Muscle layer of duodenum (tissue), 2 donors: ENCODE data around the gene ZNF836.

ENCODE experiments used
- H3K27ac ChIP-seq: one replicate; pipeline ENCODE4 v1.7.0; 2013; ENCODE audit warnings: mild to moderate bottlenecking, low read length
- H3K27me3 ChIP-seq: one replicate; pipeline ENCODE4 v1.7.0; 2013; ENCODE audit warnings: low read depth, mild to moderate bottlenecking, control low read depth, low read length
- H3K36me3 ChIP-seq, 2 donors: one replicate each; pipeline ENCODE4 v1.7.0; 2013; ENCODE audit warnings: low read length in 2 of 2, control low read depth in 1 of 2, mild to moderate bottlenecking in 1 of 2; ENCODE audit not compliant: insufficient read depth in 2 of 2, control insufficient read depth in 1 of 2
- H3K4me1 ChIP-seq, 2 donors: one replicate each; pipeline ENCODE4 v1.7.0; 2013; ENCODE audit warnings: low read length in 2 of 2, mild to moderate bottlenecking in 2 of 2, control low read depth in 1 of 2, moderate library complexity in 1 of 2; ENCODE audit not compliant: insufficient read depth in 2 of 2, control insufficient read depth in 1 of 2
- H3K4me3 ChIP-seq, 2 donors: one replicate each; pipeline ENCODE4 v1.7.0; 2013; ENCODE audit warnings: low read length in 2 of 2, low read depth in 1 of 2, mild to moderate bottlenecking in 1 of 2
- H3K9me3 ChIP-seq, 2 donors: one replicate each; pipeline ENCODE4 v1.7.0; 2013; ENCODE audit warnings: low read length in 2 of 2, control low read depth in 1 of 2, mild to moderate bottlenecking in 1 of 2; ENCODE audit not compliant: control insufficient read depth in 1 of 2
- donor health status: healthy.

Gene ZNF836

DNA sequence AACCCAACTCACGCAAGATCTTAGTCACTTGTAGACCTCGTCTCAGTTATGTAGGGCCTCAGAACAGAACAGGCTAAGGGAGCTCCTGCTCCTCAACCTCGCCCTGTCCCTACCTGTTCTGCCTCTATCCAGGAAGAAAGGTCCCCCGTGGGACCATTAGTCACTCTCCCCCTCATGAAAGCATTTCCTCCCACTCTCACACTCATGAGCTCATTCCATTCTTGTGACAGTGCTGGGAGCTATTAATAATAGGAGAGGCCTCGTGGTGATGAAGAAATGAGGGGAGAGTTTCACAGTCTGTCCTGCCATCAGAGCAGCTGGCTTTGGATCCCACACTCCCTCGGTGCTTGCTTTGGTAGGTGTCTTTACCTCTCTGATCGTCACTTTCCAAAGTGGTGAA, 28.6 kb upstream of the ZNF836 start:
- Histone ChIP-seq H3K9me3 (no peaks in the 10 kb centered on the region), H3K27me3 (no peaks in the 10 kb centered on the region), H3K27ac (peak overlapping the region; percentile 62), H3K36me3 (peaks cover 57% of the 10 kb centered on the region in 2 donors), H3K4me1 (peaks cover 6 to 54% of the 10 kb centered on the region in 2 donors), H3K4me3 (no peak overlapping the region)

DNA sequence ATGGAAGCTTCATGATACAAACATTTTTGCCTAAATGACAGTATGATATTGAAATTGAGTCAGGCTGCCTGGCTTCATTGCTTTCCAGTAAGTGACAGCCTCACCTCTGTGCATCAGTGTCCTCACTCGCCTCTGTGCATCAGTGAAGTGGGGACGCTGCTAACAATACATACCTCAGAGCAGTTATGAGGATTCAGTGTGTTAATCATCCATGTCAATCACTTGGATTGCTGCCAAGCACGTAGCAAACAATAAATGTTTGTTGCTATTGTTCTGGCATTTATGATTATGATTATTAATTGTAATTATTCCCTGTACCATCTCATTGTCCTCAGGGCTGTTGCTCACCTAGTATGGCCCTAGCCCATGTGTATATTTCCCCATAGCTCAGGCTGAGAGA, 27.3 kb upstream of the ZNF836 start:
- Histone ChIP-seq H3K9me3 (no peaks in the 10 kb centered on the region), H3K4me1 (peaks cover 9 to 65% of the 10 kb centered on the region in 2 donors), H3K27ac (no peak overlapping the region), H3K36me3 (peaks cover 47 to 49% of the 10 kb centered on the region in 2 donors), H3K27me3 (no peaks in the 10 kb centered on the region), H3K4me3 (no peak overlapping the region)

DNA sequence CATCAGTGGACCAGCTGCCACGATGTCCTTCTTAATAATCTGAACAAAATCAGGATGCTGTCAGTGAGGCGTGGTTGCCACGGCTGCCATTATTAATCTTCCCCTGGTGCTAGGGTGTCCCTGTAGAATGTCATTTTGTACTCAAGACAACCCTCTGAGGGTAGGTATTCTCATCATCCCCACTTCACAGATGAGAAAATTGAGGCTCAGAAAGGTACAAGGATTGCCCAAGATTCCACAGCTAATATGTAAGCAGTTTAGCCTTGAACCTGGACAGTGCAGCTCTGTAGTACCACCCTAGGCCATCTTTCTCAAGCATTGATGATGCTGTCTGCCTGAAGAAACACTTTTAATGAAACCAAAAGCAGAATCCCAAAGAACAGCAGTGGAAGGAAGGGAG, 26.5 kb upstream of the ZNF836 start:
- Histone ChIP-seq H3K27ac (no peak overlapping the region), H3K4me3 (no peak overlapping the region), H3K9me3 (no peaks in the 10 kb centered on the region), H3K27me3 (no peaks in the 10 kb centered on the region), H3K36me3 (peaks cover 43 to 45% of the 10 kb centered on the region in 2 donors), H3K4me1 (peaks cover 9 to 68% of the 10 kb centered on the region in 2 donors)

DNA sequence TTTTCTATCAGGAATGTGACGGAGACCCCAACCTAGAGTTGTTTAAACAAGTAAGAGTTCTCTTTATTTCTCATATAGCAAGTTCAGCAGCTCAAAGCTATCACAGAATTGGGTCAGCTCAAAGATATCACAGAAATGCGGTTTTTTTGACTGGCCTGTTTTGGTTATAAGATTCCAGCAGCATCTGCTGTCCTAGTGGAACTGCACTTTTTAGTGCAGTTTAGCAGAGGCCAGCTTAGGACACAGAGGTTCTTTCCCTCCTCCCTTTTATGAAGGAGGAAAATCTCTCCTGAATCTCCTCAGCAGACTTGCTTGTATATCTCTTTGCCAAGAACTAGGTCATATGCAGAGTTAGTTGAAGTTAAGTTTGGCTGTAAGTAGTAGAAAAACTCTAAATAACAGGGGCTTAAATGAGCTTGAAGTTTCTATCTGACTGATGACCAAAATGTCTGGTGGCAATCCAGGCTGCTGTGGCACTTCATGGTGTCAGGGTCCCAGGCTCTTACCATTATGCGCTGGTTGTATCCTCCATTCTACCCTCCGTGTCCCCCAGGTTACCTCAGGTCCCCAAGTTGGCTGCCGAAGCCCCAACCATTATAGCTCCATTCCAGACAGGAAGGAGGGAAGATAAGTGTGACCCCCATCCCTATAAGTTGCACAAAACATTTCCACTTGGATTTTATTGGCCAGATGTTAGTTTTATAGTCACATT, 25.0 kb upstream of the ZNF836 start:
- Histone ChIP-seq H3K27me3 (no peaks in the 10 kb centered on the region), H3K4me3 (no peak overlapping the region), H3K4me1 (peaks cover 18 to 80% of the 10 kb centered on the region in 2 donors), H3K36me3 (peaks cover 34 to 37% of the 10 kb centered on the region in 2 donors), H3K27ac (no peak overlapping the region), H3K9me3 (no peaks in the 10 kb centered on the region)

GRCh38 chr19:52191951-52192350, 20.5 kb upstream of the ZNF836 start:
- H3K4me3 ChIP-seq: peak overlapping the region; percentile 84 to 86
- peak overlapping the region; percentile 93 for H3K27ac ChIP-seq
- no peaks in the 10 kb centered on the region for H3K27me3 ChIP-seq
- H3K36me3 ChIP-seq: peaks cover 29 to 31% of the 10 kb centered on the region in 2 donors
- no peaks in the 10 kb centered on the region for H3K9me3 ChIP-seq
- peaks cover 23 to 61% of the 10 kb centered on the region in 2 donors for H3K4me1 ChIP-seq

GRCh38 chr19:52191389-52191788, 20.0 kb upstream of the ZNF836 start:
- peaks cover 24 to 26% of the 10 kb centered on the region in 2 donors for H3K36me3 ChIP-seq
- H3K27ac ChIP-seq: peak overlapping the region; percentile 93
- H3K27me3 ChIP-seq: no peaks in the 10 kb centered on the region
- H3K4me3 ChIP-seq: peak overlapping the region; percentile 84 to 86
- H3K9me3 ChIP-seq: no peaks in the 10 kb centered on the region
- H3K4me1 ChIP-seq: peaks cover 23 to 55% of the 10 kb centered on the region in 2 donors

DNA sequence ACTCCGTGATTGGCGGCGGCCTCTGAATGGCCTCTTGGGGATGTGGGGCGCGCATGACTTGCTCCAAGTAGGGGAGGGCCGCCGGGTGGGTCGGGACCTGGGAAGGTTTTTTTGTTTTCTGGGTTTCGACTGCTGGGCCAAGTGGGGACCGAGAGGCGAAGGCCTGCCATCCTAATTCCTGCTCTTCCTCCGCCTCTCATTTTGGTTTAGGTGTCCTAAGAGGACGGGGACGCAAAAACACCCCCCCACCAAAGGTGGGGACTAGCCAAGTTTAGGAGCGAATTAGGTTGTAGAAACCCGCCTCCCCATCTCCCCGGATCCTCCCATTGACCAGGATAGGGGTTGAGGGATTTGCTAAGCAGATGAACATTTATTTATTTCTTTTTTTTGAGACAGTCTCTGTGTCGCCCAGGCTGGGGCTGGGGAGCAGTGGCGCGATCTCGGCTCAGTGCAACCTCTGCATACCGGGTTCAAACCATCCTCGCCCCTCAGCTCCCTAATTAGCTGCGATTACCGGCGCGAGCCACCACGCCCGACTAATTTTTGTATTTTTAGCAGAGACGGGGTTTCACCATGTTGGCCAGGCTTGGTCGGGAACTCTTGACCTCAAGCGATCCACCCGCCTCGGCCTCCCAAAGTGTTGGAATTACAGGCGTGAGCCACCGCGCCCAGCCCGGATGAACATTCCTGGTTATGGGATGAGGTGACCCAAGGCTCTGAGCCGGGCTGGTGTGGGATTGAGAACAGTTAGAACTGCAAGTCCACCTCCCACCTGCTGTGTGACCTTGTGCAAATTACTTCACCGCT, 19.3 kb upstream of the ZNF836 start:
- no peaks in the 10 kb centered on the region for H3K9me3 ChIP-seq
- H3K27ac ChIP-seq: peak overlapping the region; percentile 93
- H3K27me3 ChIP-seq: no peaks in the 10 kb centered on the region
- peak overlapping the region; percentile 84 to 86 for H3K4me3 ChIP-seq
- peaks cover 17 to 19% of the 10 kb centered on the region in 2 donors for H3K36me3 ChIP-seq
- H3K4me1 ChIP-seq: peaks cover 23 to 48% of the 10 kb centered on the region in 2 donors

GRCh38 chr19:52189735-52190486, 18.5 kb upstream of the ZNF836 start, which contains the start of gene PPP2R1A:
Gene PPP2R1A, plus strand, starts transcription at chr19:52190052. Its CDS starts 45 bp downstream, at chr19:52190097.
- Histone ChIP-seq H3K27ac (peak within 1 kb of the TSS; percentile 93), H3K4me3 (peak within 1 kb of the TSS; percentile 84 to 86), H3K4me1 (peaks cover 23 to 41% of the 10 kb centered on the region in 2 donors), H3K36me3 (peaks cover 11 to 12% of the 10 kb centered on the region in 2 donors), H3K9me3 (no peaks in the 10 kb centered on the region), H3K27me3 (no peaks in the 10 kb centered on the region)

- Histone ChIP-seq H3K9me3 (no peaks in the 10 kb centered on the region), H3K36me3 (peaks cover 6 to 10% of the 10 kb centered on the region in 2 donors), H3K27me3 (no peaks in the 10 kb centered on the region), H3K4me3 (peak overlapping the region; percentile 59 to 79), H3K27ac (peak overlapping the region; percentile 89), H3K4me1 (peaks cover 19 to 32% of the 10 kb centered on the region in 2 donors)
These were observed 17.7 kb upstream of the ZNF836 start for GRCh38 chr19:52188822-52189734.

- peaks cover 19 to 22% of the 10 kb centered on the region in 2 donors for H3K4me1 ChIP-seq
- H3K9me3 ChIP-seq: no peaks in the 10 kb centered on the region
- no peak overlapping the region for H3K27ac ChIP-seq
- no peaks in the 10 kb centered on the region for H3K27me3 ChIP-seq
- H3K36me3 ChIP-seq: peaks cover 0 to 4% of the 10 kb centered on the region in 2 donors
- H3K4me3 ChIP-seq: no peak overlapping the region
These were observed 16.0 kb upstream of the ZNF836 start for GRCh38 chr19:52187407-52187806.
